G401.6 (cell line): Measurements from ENCODE around the gene HSPA1B.
"Not testable (repeated sequence)": the region's sequence is repeated elsewhere in the genome, so short reads cannot be mapped to it uniquely, and the experiment has no call there.

Source experiments
- FAIRE-seq: peaks from 2 replicates; lab custom pipeline; 2012; peaks lifted over from hg19 to GRCh38; lab: Jason Lieb, UNC

The HSPA1B gene

GRCh38 chr6:31860349-31860748, 32.8 kb downstream of the HSPA1B start:
- no peak for FAIRE-seq

- no peak for FAIRE-seq
Measured at GRCh38 chr6:31861150-31861549, 33.6 kb downstream of the HSPA1B start.

GRCh38 chr6:31861919-31862343, 34.4 kb downstream of the HSPA1B start:
- FAIRE-seq, result no peak

- peak; percentile 99 for FAIRE-seq
Measured at GRCh38 chr6:31862344-31863235, 35.1 kb downstream of the HSPA1B start, which contains the start of gene NEU1. Gene NEU1 (minus strand): TSS chr6:31862821. CDS start chr6:31862776, 45 bp downstream.

GRCh38 chr6:31864123-31864562, 36.6 kb downstream of the HSPA1B start:
- not testable (repeated sequence) for FAIRE-seq

GRCh38 chr6:31864818-31865204, 37.3 kb downstream of the HSPA1B start:
- FAIRE-seq, result no peak

- FAIRE-seq, result no peak
Measured at GRCh38 chr6:31865205-31866118, 37.9 kb downstream of the HSPA1B start.

- not testable (repeated sequence) for FAIRE-seq
Measured at GRCh38 chr6:31868658-31868971, 41.1 kb downstream of the HSPA1B start.

- FAIRE-seq, result no peak
Measured at GRCh38 chr6:31869343-31869742, 41.8 kb downstream of the HSPA1B start.

GRCh38 chr6:31870385-31870921, 42.9 kb downstream of the HSPA1B start:
- no peak for FAIRE-seq

- FAIRE-seq, result no peak
Measured at GRCh38 chr6:31871046-31871659, 43.6 kb downstream of the HSPA1B start.

GRCh38 chr6:31874084-31874670, 46.6 kb downstream of the HSPA1B start:
- no peak for FAIRE-seq

- no peak for FAIRE-seq
Measured at GRCh38 chr6:31874836-31875572, 47.5 kb downstream of the HSPA1B start.

- no peak for FAIRE-seq
Measured at GRCh38 chr6:31875877-31876276, 48.3 kb downstream of the HSPA1B start.

GRCh38 chr6:31876357-31876756, 48.8 kb downstream of the HSPA1B start:
- FAIRE-seq, result no peak

- FAIRE-seq, result no peak
Measured at GRCh38 chr6:31877125-31877650, 49.6 kb downstream of the HSPA1B start.

- no peak for FAIRE-seq
Measured at GRCh38 chr6:31877651-31878161, 50.2 kb downstream of the HSPA1B start.

- FAIRE-seq, result no peak
Measured at GRCh38 chr6:31878222-31878621, 50.7 kb downstream of the HSPA1B start.

GRCh38 chr6:31878726-31879125, 51.2 kb downstream of the HSPA1B start, which contains the start of gene SLC44A4:
Gene SLC44A4 (minus strand): TSS chr6:31878997. CDS start chr6:31878980, 17 bp downstream.
- FAIRE-seq, result no peak

GRCh38 chr6:31879143-31879542, 51.6 kb downstream of the HSPA1B start:
- FAIRE-seq, result no peak
